ENCODE results near the gene CPA3.

The CPA3 gene, protein sequence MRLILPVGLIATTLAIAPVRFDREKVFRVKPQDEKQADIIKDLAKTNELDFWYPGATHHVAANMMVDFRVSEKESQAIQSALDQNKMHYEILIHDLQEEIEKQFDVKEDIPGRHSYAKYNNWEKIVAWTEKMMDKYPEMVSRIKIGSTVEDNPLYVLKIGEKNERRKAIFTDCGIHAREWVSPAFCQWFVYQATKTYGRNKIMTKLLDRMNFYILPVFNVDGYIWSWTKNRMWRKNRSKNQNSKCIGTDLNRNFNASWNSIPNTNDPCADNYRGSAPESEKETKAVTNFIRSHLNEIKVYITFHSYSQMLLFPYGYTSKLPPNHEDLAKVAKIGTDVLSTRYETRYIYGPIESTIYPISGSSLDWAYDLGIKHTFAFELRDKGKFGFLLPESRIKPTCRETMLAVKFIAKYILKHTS

DNA sequence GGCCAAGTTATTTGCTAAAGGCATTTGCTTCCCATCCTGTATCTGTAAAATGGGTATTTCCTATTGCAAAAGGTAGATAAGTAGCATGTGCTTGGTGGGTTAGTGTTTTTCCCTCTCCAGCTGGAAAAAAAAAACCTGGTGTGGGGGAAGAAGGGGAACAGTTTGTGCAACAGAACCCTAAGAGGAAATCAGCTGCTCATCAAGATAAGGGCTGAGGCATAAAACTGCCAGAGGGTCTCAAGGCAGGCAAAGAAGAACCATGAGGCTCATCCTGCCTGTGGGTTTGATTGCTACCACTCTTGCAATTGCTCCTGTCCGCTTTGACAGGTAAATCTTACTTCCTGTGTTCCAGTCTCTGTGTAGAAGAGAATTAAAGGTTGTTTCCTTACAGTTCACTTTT, at the start of gene CPA3:
Gene CPA3, plus strand, starts transcription at position 248 of the 400 bp plus-strand sequence. Its CDS starts 12 bp downstream, at position 260.
- DNase-seq: no peak

DNA sequence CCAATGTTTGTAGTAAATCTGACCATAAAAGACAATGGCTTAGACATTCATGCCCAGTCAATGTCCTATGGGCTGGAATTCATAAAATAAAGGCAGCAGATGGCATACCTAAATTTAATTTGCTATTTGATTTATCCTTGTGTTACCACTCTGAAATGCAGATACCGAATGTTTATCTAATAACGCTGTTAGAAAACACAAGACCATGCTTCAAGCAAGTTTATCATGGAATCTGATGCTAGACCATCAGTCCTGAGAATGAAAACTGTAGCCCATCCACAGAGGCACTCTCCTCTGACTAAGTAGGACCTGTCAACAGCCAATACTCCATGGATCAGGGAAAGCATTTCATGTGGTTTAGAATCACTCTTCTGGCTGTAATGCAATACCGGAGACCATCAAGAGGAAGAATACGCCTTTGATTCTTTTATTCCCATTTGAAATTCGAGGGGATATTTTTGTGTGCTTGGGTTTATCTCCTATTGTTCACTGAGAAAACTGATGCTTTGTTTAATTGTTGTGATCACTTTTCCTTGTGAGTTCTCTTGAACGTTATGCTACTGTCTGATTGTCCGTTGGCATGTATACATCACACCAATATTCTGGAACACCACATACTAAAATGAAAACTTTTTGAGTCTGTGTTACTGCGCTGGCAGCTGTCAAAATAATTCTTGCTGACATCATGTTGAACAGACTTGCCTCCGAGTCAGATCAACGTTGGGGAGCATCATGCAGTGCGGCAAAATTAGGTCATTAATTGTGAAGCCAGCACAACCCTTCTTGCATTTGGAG, 49.6 kb upstream of the CPA3 start:
- no peak for DNase-seq

DNA sequence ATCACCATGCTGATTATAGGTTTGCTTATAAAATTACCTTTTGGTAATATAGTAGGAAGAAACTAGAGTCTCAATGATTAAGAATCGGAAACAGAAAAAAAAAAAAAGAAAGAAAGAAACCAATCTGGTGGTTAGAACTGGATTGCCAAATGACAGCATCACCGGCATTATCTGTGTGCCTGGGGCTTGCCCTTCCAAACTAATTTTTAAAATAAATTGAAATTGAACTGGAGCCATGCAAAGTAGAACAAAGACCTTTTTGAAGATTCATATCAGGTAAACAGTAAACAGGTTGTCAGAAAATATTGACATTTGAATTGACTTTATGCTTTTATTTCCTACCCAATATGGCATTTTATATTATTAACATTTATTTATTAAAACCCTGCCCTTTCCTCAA, 48.7 kb upstream of the CPA3 start:
- no peak for DNase-seq

DNA sequence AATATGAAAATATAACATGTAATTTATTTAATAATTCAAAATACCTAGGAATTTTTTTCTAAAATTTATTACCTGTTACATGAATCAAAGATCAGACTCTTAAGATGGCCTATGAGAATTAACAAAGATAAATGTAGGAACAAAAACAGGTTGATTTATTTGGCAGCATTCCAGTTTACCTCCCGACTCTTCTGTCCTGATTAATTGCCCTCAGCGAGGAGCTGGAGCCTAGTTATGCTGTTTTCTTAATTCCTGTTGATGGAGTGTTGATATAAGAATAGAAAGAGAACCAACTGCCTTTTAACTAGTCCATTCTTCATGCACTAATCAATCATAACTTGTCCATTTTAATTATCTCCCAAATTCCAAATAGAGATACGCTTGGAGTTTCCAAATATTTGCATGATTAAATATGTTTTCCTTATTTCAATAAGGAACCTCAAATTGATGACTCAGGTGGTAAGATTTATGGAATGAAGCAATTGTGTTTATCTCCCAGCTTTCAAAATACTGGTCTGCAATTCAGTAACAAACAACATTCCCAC, 48.0 kb upstream of the CPA3 start:
- no peak for DNase-seq

DNA sequence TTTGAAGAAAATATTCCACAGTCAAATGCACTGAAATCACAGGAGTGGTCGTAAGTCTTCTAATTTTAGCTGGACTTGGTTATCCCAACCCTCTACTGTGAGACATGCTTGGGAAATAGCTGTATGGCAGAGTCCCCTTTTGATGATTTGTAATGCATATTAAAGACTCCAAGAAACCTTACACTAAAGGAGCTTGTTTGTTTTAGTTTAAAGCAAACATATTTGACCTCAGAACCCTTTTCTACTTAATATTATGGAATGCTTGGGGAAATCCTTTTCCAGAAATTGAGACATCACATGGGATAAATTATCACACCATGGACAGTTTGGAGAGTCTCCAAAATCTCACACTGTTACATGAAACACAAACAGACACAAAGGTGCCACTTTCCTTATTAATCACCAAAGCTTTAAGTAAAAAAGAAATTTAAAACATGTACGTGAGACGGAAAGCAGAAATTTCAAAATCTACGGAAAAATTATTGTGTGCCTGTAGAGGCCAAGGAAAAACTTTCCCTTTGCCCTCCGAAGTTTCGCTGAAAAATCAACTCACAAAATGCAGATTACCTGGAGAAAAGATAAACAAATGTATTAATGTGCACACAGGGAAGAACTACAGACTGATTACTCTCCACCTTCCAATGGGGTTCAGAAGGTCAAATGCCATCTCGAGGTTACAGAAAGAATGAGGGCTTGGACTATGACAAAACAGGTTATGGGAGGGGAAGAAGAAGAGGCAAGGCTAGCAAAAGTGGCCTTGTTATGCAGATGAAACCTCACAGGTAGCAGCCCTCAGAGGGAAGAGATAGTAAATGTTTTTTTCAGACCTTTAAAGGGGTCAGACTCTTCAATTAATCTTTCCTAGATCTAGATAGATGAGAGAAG, 44.5 kb upstream of the CPA3 start:
- no peak for DNase-seq

DNA sequence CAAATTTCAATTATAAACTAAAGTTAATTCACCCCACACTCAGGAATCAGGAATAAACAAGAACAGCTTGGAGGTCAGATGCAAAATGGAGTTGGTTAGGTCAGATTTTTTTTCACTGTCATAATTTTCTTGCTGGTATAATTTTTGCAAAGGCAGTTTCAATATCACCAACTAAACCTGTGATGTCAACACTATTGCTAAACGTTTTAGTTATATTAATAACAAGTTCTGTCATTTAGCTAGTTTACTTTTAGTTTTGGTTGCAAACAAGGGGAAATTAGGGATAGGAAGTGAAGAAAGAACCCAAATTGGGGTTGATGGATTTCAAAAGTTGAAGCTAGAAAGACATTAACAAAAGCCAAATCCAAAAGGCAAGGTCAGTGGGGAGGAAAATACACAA, 42.1 kb upstream of the CPA3 start:
- DNase-seq: no peak

DNA sequence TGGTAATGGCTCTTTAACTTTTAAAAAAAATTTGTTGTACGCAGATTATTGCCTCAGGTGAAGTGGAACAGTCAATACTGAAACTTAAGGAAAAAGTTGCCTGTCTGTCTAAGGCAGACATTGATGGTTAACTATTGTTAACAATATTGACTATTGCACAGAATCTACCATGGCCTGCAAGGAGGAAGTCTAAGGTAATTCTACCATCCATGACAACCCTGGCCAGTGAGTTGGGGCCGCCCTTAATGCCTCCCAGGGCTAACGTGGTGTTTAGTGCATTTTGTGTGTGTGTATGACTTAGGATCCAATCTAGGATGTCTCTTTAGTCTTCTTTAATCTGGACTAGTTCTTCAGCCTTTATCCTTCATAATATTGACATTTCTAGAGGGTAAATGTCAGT, 39.6 kb upstream of the CPA3 start:
- no peak for DNase-seq

DNA sequence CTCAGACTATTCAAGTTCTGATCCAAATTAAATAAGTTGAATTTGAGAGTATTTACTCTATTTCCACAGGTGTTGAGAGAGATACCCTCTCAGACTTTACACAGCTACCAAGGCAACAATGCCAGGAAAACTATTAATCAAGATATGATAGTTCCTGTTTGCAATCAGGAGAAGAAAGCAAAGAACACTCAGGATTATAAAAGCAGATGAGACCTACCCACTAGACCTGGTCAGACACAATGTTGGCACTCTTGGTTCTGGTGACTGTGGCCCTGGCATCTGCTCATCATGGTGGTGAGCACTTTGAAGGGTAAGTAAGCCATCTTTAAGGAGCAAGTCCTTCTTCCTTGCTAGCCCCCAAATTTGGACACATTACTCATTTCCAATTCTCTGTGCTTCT, 37.5 kb upstream of the CPA3 start, which contains the start of gene CPB1:
Gene CPB1, plus strand, starts transcription at position 227 of the 400 bp plus-strand sequence. Its CDS starts 13 bp downstream, at position 240.
- no peak for DNase-seq

DNA sequence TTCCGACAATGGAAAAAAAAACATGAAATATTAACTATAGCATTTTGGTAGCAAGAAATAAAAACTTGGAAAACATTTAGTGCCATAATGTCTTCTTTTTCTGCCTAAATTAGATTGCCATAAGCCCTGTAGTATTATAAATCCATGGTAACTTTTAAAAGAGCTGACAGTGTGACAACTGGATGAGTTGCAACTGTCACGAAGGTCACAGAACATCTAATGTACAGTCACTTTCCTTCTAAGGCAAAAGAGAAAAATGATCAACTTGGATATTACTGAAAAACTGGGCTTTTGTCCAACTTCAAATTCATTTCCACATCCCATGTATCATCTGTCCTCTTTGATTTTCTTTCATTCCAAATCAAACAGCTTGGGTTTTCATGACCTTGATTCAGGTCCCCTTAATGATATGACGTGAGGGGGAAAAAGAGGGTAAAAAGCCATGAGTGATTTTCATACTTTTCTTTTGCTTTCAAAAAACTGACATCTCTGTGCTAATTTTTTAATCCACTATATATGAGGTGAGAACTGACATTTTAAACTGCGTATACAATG, 36.9 kb upstream of the CPA3 start:
- DNase-seq: no peak

DNA sequence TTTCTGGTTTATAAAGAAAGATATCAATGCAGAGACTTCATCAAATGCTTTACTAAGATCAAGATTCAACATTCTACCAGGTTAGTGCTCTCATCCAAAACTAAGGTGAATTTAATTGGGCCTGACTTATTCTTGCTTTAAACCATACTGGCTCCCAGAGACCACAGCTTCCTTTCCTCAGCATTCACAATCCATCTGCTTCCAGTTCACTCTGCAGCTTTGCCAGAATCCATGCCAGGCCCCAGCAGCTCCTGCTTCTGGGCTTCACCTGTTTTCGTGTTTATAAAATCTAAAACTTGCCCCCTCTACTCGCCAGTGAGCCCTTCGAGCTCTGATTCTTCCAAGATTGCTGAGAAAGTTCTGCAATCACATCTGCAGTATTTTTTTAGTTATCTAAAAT, 35.2 kb upstream of the CPA3 start:
- DNase-seq: no peak

DNA sequence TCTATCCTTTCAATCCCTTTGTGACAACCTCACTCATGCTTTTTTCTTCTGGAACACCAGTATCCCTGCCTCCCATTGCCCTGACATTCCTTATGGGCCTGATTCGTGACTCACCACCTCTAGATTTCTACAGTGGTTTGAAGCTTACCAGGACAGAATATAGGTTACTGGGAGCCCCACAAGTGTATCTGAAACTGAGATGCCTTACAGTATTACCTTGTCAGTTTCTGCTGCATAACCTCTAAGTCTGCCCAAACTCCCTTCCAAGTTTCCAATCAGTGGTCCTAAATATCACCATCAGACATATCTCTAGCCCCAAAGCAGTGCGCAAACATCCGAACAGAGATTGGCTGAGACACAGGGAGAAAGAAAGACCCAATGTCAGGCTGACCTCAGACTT, 31.9 kb upstream of the CPA3 start:
- no peak for DNase-seq

DNA sequence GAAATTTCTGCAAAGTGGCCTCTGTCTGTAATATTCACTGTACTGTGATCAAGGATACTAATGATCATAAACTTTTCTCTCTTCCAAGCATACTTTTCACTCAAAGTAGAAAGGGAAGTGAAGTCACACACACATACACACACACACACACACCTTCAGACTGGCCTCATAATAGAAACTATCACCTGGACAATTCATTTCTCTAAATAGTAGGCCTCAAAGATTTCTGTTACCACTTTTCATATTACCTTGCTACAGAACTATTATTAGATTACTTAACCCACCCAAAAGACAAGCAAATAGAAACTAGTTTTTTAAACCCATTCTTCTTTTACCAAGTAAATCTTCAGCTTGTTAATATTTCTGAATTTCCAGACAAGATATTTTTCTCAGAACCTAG, 25.3 kb upstream of the CPA3 start:
- DNase-seq: no peak

DNA sequence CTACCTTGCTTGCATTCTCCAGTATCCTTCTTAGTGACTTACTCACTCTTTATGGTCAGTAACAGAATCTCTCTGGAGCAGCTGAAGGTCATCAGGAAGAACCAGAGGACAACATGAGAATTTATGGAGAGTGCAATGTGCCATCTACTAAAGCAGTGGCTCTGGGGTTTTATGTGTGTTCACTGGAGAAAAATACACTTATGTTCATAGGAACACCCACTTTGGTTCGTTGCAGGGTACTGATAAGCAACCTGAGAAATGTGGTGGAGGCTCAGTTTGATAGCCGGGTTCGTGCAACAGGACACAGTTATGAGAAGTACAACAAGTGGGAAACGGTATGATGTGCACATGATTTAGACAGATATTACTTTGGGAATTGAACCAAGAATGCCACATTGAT, 24.6 kb upstream of the CPA3 start:
- DNase-seq: no peak

DNA sequence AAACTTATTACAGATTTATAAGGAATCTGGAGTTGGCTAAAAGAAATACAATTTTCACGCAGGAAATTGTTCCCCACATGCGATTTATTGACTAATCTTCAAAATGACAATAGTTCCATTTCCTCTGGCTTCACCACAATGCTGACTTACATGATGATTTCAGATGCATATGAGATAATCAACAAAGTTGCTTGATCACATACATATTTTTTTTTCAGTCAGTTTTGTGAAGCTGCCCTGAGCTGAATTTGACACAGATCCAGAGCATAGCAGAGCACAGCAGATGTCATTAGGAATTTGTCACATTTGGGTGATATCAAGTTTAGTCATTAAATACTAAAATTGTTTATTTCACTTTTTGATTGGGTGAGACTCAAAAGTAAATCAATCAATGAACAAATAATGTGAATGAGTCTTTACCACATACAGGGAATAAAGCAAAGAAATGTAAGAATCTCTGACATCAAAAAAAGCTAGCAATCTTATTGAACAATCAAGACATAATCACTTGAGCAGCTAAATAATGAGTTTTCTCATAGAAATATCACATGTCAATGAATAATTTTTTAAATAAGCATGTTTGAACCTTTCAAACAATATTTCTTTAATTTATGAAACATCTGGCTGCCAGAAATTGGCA, 19.2 kb upstream of the CPA3 start:
- no peak for DNase-seq

DNA sequence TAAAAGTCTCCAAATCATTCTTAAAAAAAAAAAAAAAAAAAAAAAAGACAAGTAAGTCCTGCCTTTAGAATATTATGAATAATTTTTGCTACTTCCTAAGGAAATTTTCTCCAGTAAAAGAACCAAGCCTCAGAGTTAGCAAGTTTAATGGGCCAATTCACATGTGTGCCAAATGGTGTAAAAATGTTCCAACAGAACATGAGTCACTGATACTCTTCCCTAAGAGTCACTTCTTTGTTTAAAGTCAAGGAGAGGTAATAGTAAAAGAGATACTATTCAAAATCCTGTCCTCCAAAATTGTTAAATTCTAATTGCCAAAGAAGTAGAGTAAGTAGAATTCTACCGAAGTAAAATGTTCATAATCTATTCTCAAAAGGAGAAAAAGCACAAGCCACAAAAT, 17.7 kb upstream of the CPA3 start:
- no peak for DNase-seq

DNA sequence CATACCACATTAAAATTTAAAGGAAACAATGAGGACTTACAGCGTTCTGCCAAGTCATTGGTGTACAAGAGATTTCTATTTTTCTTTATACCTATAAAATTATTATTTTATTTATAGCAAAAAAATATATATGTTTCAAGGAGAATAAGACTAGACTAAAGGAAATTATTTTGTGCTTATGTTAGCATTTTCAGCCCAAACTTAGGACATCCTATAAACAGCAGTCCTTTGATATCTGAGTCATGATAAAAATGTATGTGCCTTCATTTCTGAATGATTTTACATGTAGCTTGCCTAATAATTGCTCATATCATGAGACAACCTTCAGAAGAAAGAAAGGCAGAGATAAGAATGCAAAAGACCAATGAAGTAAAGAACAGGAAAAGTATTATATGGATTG, 16.7 kb upstream of the CPA3 start:
- DNase-seq: no peak

DNA sequence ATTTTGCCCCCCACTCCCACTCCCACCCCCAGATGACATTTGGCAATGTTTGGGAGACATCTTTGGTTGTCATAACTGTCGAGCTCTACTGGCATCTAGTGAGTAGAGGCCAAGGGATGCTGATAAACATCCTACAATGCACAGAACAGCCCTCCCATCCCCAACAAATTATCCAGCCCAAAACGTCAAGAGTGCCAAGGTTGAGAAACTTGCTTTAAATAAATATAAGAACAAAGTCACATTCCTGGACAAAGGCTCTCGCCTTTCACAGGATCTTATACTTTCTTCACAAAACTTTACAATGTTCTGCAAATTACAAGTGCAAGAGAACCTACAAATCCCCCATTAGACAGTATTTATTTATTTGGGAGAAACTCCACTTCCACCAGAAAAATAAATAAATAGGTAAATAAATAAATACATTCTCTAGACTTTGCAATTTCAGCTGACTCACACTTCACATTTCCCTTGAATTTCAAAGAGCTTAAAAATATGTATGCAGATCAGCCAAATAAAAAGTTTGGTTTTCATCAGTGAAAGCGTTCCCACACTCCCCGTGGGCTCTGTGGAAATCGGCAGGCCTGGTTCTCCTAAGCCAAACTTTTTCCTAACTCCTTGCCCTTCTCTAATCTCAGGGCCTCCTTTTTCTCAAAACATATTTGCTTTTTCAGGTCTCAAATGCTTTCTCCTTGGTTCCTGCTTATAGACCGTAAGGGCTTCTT, 12.7 kb upstream of the CPA3 start:
- no peak for DNase-seq

DNA sequence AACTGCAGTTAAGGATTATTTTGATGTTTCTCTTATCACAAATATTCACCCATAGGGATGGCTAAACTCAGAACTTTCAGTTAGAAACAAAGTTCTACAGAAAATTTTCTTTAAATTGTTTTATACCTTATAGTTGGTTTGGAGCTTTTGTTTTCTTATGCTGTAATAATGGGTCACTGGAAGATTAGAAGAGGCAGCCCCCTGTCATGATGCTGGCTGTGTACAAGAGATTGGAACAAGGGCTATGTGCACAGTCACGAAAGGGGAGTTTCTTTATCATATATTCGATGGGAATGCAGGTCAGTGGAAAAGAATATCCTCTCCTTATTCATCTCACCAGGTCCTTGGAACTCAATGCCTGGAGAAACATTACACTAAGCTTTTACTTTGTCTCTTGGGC, 12.0 kb upstream of the CPA3 start:
- no peak for DNase-seq

DNA sequence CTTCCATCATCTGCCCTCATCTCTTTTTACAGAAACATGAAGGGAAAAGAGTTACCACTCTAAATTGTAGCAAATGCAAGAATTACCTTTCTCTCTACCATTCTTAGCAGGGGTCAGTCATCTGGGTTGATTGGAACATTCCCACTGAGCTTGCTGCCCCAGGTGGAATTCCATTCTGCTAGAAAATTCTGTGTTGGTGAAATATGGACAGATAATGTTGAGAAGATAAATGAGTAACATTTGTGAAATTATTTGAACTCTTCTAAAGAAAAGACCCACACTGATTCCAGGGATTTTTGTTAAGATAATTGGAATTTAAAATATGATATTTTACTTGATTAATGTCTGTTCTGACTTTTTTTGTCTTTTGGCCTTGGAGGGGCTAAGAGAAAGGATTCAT, 11.0 kb upstream of the CPA3 start:
- no peak for DNase-seq

DNA sequence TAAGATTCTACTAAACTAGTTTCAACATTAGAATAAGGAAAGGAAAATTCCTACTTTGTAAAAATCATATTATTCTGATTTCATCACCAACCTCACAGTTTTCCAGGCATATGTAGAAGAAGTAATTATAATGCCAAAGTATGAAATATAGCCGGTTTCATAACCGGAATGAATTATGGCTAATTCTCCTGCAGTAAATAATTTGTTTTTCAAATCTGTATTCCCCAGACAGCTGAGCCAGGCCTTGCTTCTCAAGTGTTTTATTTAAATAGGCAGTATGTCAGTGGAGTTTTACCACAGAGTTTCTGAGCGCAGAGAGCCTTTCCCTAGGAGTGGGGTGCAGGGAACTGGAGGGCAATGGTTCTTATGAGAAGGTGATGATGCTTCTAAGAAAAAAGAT, 8.7 kb upstream of the CPA3 start:
- DNase-seq: no peak

DNA sequence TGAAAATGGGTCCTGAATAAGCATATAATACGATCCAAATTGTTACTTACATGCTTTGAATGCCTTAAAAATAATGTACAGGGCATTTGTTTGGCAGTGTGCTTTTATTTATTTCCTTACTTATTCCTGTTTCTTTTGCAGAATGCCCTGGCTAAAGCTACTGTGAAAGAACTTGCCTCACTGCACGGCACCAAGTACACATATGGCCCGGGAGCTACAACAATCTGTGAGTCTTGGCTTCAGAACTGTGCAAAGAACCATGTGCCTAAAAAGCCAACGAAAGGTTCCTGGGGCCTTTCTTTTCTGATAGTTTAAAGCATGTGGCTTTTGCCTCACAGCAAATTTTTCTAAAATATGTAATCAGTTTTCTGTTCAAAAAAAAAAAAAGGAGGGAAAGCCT, 7.8 kb upstream of the CPA3 start:
- DNase-seq: no peak
